ENCODE results near the gene NDUFS5.
"Not testable (repeated sequence)": the region's sequence is repeated elsewhere in the genome, so short reads cannot be mapped to it uniquely, and the experiment has no call there.

Gene NDUFS5

GRCh38 chr1:39063191-39063590 lies 37.0 kb downstream of the NDUFS5 start:
- H3K4me1 ChIP-seq (ENCODE audit: control insufficient read depth, insufficient read depth, low read depth, low read length): no peaks in the 10 kb centered on the region
- no peak overlapping the region for H2BK12ac ChIP-seq (ENCODE audit: low read length in 2 of 2)
- H3K4me2 ChIP-seq (ENCODE audit: low read length, poor library complexity, severe bottlenecking): no peak overlapping the region
- no peak overlapping the region for H3K14ac ChIP-seq (ENCODE audit: low read length in 2 of 2)
- H3K23ac ChIP-seq (ENCODE audit: low read length in 2 of 2): no peak overlapping the region
- no peaks in the 10 kb centered on the region for H3K36me3 ChIP-seq (ENCODE audit: control insufficient read depth in 1 of 2, insufficient read depth in 2 of 2, low read depth in 1 of 2, low read length in 2 of 2)
- no peak overlapping the region for H2BK5ac ChIP-seq (ENCODE audit: low read depth, low read length, poor library complexity, severe bottlenecking)
- no peak overlapping the region for H2AK5ac ChIP-seq (ENCODE audit: low read length, severe bottlenecking)
- H3K79me1 ChIP-seq (replicated peaks; ENCODE audit: low read length, poor library complexity, severe bottlenecking): no peaks in the 10 kb centered on the region
- no peak overlapping the region for H4K8ac ChIP-seq (ENCODE audit: low read length)
- no peak overlapping the region for H3K18ac ChIP-seq (ENCODE audit: low read depth in 1 of 2, low read length in 2 of 2)
- no peak overlapping the region for H3K4me3 ChIP-seq (ENCODE audit: insufficient read depth in 1 of 2, low read depth in 1 of 2, low read length in 2 of 2)
- no peak overlapping the region for H2AFZ ChIP-seq (ENCODE audit: low read depth, low read length)
- no peaks in the 10 kb centered on the region for H3K9me3 ChIP-seq (ENCODE audit: control insufficient read depth, low read length)
- no peak overlapping the region for H2BK15ac ChIP-seq (ENCODE audit: low read depth, poor library complexity, severe bottlenecking)
- no peak overlapping the region for H3K27ac ChIP-seq (ENCODE audit: low read length, poor library complexity, severe bottlenecking)
- no peak overlapping the region for H2BK120ac ChIP-seq (ENCODE audit: low read depth, low read length)
- DNase-seq: no peak
- H3K9ac ChIP-seq (ENCODE audit: low read length): no peak overlapping the region
- no peak overlapping the region for H3K4ac ChIP-seq (ENCODE audit: low read depth in 1 of 2, low read length in 2 of 2)
- 79% methylated on average over 5 of the region's 7 CpGs for WGBS
- H4K91ac ChIP-seq (ENCODE audit: low read length): no peak overlapping the region
- H3K27me3 ChIP-seq (ENCODE audit: control insufficient read depth in 1 of 2, insufficient read depth in 1 of 2, low read length in 2 of 2): no peaks in the 10 kb centered on the region

GRCh38 chr1:39063775-39064174 lies 37.6 kb downstream of the NDUFS5 start:
- Histone ChIP-seq H4K8ac (ENCODE audit: low read length) (no peak overlapping the region), H4K91ac (ENCODE audit: low read length) (no peak overlapping the region), H3K79me1 (replicated peaks; ENCODE audit: low read length, poor library complexity, severe bottlenecking) (no peaks in the 10 kb centered on the region), H3K4me1 (ENCODE audit: control insufficient read depth, insufficient read depth, low read depth, low read length) (no peaks in the 10 kb centered on the region), H2BK120ac (ENCODE audit: low read depth, low read length) (no peak overlapping the region), H3K18ac (ENCODE audit: low read depth in 1 of 2, low read length in 2 of 2) (no peak overlapping the region), H3K36me3 (ENCODE audit: control insufficient read depth in 1 of 2, insufficient read depth in 2 of 2, low read depth in 1 of 2, low read length in 2 of 2) (no peaks in the 10 kb centered on the region), H2BK12ac (ENCODE audit: low read length in 2 of 2) (no peak overlapping the region), H3K14ac (ENCODE audit: low read length in 2 of 2) (no peak overlapping the region), H3K4ac (ENCODE audit: low read depth in 1 of 2, low read length in 2 of 2) (no peak overlapping the region), H2AFZ (ENCODE audit: low read depth, low read length) (no peak overlapping the region), H3K9ac (ENCODE audit: low read length) (no peak overlapping the region), H2BK15ac (ENCODE audit: low read depth, poor library complexity, severe bottlenecking) (no peak overlapping the region), H3K4me2 (ENCODE audit: low read length, poor library complexity, severe bottlenecking) (no peak overlapping the region), H2AK5ac (ENCODE audit: low read length, severe bottlenecking) (no peak overlapping the region), H3K27ac (ENCODE audit: low read length, poor library complexity, severe bottlenecking) (no peak overlapping the region), H3K4me3 (ENCODE audit: insufficient read depth in 1 of 2, low read depth in 1 of 2, low read length in 2 of 2) (no peak overlapping the region), H2BK5ac (ENCODE audit: low read depth, low read length, poor library complexity, severe bottlenecking) (no peak overlapping the region), H3K27me3 (ENCODE audit: control insufficient read depth in 1 of 2, insufficient read depth in 1 of 2, low read length in 2 of 2) (no peaks in the 10 kb centered on the region), H3K23ac (ENCODE audit: low read length in 2 of 2) (no peak overlapping the region), H3K9me3 (ENCODE audit: control insufficient read depth, low read length) (no peaks in the 10 kb centered on the region)
- DNase-seq: no peak
- WGBS: 93% methylated on average over 5 of the region's 6 CpGs

- H3K9me3 ChIP-seq (ENCODE audit: control insufficient read depth, low read length): no peaks in the 10 kb centered on the region
- WGBS: 100% methylated on average over 1 of the region's 3 CpGs
- no peak for DNase-seq
- H2BK12ac ChIP-seq (ENCODE audit: low read length in 2 of 2): no peak overlapping the region
- no peaks in the 10 kb centered on the region for H3K4me1 ChIP-seq (ENCODE audit: control insufficient read depth, insufficient read depth, low read depth, low read length)
- no peak overlapping the region for H3K4ac ChIP-seq (ENCODE audit: low read depth in 1 of 2, low read length in 2 of 2)
- no peak overlapping the region for H3K4me2 ChIP-seq (ENCODE audit: low read length, poor library complexity, severe bottlenecking)
- no peak overlapping the region for H2BK120ac ChIP-seq (ENCODE audit: low read depth, low read length)
- H3K14ac ChIP-seq (ENCODE audit: low read length in 2 of 2): no peak overlapping the region
- H2AK5ac ChIP-seq (ENCODE audit: low read length, severe bottlenecking): no peak overlapping the region
- no peak overlapping the region for H3K27ac ChIP-seq (ENCODE audit: low read length, poor library complexity, severe bottlenecking)
- H4K8ac ChIP-seq (ENCODE audit: low read length): no peak overlapping the region
- no peak overlapping the region for H3K18ac ChIP-seq (ENCODE audit: low read depth in 1 of 2, low read length in 2 of 2)
- H3K79me1 ChIP-seq (replicated peaks; ENCODE audit: low read length, poor library complexity, severe bottlenecking): no peaks in the 10 kb centered on the region
- H2BK5ac ChIP-seq (ENCODE audit: low read depth, low read length, poor library complexity, severe bottlenecking): no peak overlapping the region
- H2AFZ ChIP-seq (ENCODE audit: low read depth, low read length): no peak overlapping the region
- H3K4me3 ChIP-seq (ENCODE audit: insufficient read depth in 1 of 2, low read depth in 1 of 2, low read length in 2 of 2): no peak overlapping the region
- H3K36me3 ChIP-seq (ENCODE audit: control insufficient read depth in 1 of 2, insufficient read depth in 2 of 2, low read depth in 1 of 2, low read length in 2 of 2): no peaks in the 10 kb centered on the region
- H4K91ac ChIP-seq (ENCODE audit: low read length): no peak overlapping the region
- H2BK15ac ChIP-seq (ENCODE audit: low read depth, poor library complexity, severe bottlenecking): no peak overlapping the region
- H3K23ac ChIP-seq (ENCODE audit: low read length in 2 of 2): no peak overlapping the region
- no peaks in the 10 kb centered on the region for H3K27me3 ChIP-seq (ENCODE audit: control insufficient read depth in 1 of 2, insufficient read depth in 1 of 2, low read length in 2 of 2)
- H3K9ac ChIP-seq (ENCODE audit: low read length): no peak overlapping the region
Measured at GRCh38 chr1:39065542-39065941, 39.4 kb downstream of the NDUFS5 start.

GRCh38 chr1:39068227-39068626 lies 42.1 kb downstream of the NDUFS5 start:
- H3K4ac ChIP-seq (ENCODE audit: low read depth in 1 of 2, low read length in 2 of 2); H3K4me3 ChIP-seq (ENCODE audit: insufficient read depth in 1 of 2, low read depth in 1 of 2, low read length in 2 of 2); H4K91ac ChIP-seq (ENCODE audit: low read length); H2BK5ac ChIP-seq (ENCODE audit: low read depth, low read length, poor library complexity, severe bottlenecking); H2AFZ ChIP-seq (ENCODE audit: low read depth, low read length); H3K4me1 ChIP-seq (ENCODE audit: control insufficient read depth, insufficient read depth, low read depth, low read length); H2BK15ac ChIP-seq (ENCODE audit: low read depth, poor library complexity, severe bottlenecking); H2AK5ac ChIP-seq (ENCODE audit: low read length, severe bottlenecking); H3K23ac ChIP-seq (ENCODE audit: low read length in 2 of 2); DNase-seq; H3K27ac ChIP-seq (ENCODE audit: low read length, poor library complexity, severe bottlenecking); H3K9me3 ChIP-seq (ENCODE audit: control insufficient read depth, low read length); H2BK12ac ChIP-seq (ENCODE audit: low read length in 2 of 2); H3K14ac ChIP-seq (ENCODE audit: low read length in 2 of 2); H3K79me1 ChIP-seq (replicated peaks; ENCODE audit: low read length, poor library complexity, severe bottlenecking); H3K18ac ChIP-seq (ENCODE audit: low read depth in 1 of 2, low read length in 2 of 2); H2BK120ac ChIP-seq (ENCODE audit: low read depth, low read length); H3K4me2 ChIP-seq (ENCODE audit: low read length, poor library complexity, severe bottlenecking); H4K8ac ChIP-seq (ENCODE audit: low read length); H3K27me3 ChIP-seq (ENCODE audit: control insufficient read depth in 1 of 2, insufficient read depth in 1 of 2, low read length in 2 of 2); H3K9ac ChIP-seq (ENCODE audit: low read length); H3K36me3 ChIP-seq (ENCODE audit: control insufficient read depth in 1 of 2, insufficient read depth in 2 of 2, low read depth in 1 of 2, low read length in 2 of 2): not testable (repeated sequence)
- WGBS: 98% methylated on average over 5 of the region's 7 CpGs

Measured in mesenchymal stem cell (in vitro differentiated cells and primary cell).